ENCODE data around the gene TCEAL3.

DNA sequence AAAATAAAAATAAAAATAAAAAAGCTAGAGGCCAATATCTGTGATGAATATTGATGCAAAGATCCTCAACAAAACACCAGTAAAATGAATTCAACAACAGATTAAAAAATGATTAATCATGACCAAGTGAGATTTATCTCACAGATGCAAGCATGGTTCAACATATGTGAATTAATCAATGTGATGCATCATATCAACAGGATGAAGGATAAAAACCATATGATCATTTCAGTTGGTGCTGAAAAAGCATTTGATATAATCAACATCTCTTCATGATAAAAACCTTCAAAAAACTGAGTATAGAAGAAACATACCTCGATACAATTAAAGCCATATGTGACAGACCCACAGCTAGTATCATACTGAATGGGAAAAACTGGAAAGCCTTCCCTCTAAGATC lies 39.9 kb downstream of the TCEAL3 start:
- TF ChIP-seq, protein P1, sequence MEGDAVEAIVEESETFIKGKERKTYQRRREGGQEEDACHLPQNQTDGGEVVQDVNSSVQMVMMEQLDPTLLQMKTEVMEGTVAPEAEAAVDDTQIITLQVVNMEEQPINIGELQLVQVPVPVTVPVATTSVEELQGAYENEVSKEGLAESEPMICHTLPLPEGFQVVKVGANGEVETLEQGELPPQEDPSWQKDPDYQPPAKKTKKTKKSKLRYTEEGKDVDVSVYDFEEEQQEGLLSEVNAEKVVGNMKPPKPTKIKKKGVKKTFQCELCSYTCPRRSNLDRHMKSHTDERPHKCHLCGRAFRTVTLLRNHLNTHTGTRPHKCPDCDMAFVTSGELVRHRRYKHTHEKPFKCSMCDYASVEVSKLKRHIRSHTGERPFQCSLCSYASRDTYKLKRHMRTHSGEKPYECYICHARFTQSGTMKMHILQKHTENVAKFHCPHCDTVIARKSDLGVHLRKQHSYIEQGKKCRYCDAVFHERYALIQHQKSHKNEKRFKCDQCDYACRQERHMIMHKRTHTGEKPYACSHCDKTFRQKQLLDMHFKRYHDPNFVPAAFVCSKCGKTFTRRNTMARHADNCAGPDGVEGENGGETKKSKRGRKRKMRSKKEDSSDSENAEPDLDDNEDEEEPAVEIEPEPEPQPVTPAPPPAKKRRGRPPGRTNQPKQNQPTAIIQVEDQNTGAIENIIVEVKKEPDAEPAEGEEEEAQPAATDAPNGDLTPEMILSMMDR (conservative IDR thresholded peaks at IDR 0.05 in 1 of 2, IDR thresholded peaks at IDR 0.05 in 1 of 2; ENCODE audit: low read depth in 1 of 2, low read length in 2 of 2), result no peak
- no peak for TF ChIP-seq EZH2 (IDR thresholded peaks at IDR 0.05; ENCODE audit: low read length, missing control alignments)

Data from fibroblast of lung (primary cell).